CD4-positive, CD25-positive, alpha-beta regulatory T cell (primary cell): ENCODE data around the gene PDILT. TPM values are rescaled to one million over a fixed set of nuclear protein-coding genes. Genes with fewer than 3 reads are reported as not detected.
"Not testable (repeated sequence)": the region's sequence is repeated elsewhere in the genome, so short reads cannot be mapped to it uniquely, and the experiment has no call there.

Experiments
- ATAC-seq, 2 donors: fragments of 150-1000 bp; cut with Tn5 transposase; one replicate each; pipeline ENCODE4 v1.10.0; 2021; ENCODE audit warnings: low read depth in 2 of 2, moderate number of reproducible peaks in 2 of 2, moderate library complexity in 1 of 2
- DNase-seq, 3 donors: peaks; one replicate each; pipeline versions ENCODE4 v3.0.0 to v3.0.0-alpha.2; 2012 to 2022; ENCODE audit warnings: mixed read lengths in 1 of 3
- H3K27ac ChIP-seq: one replicate; pipeline ENCODE4 v1.7.0; 2013; ENCODE audit warnings: mild to moderate bottlenecking, low read length; ENCODE audit not compliant: insufficient read depth, poor library complexity, severe bottlenecking
- H3K27me3 ChIP-seq: one replicate; pipeline ENCODE4 v1.7.0; 2013; ENCODE audit warnings: low read length; ENCODE audit not compliant: control insufficient read depth, insufficient read depth
- H3K36me3 ChIP-seq: one replicate; pipeline ENCODE4 v1.7.0; 2013; ENCODE audit warnings: mild to moderate bottlenecking, low read length, moderate library complexity; ENCODE audit not compliant: control insufficient read depth, insufficient read depth
- H3K4me1 ChIP-seq: 2 replicates; pipeline ENCODE4 v1.7.0; 2013; ENCODE audit warnings: mild to moderate bottlenecking, low read length; ENCODE audit not compliant: insufficient read depth, control insufficient read depth, poor library complexity, severe bottlenecking
- H3K4me3 ChIP-seq: one replicate; pipeline ENCODE4 v1.7.0; 2013; ENCODE audit warnings: low read depth, mild to moderate bottlenecking, low read length, moderate library complexity
- H3K9me3 ChIP-seq, 2 experiments: 1 replicate in 1 of 2; 2 replicates in 1 of 2; pipeline ENCODE4 v1.7.0; 2013; ENCODE audit warnings: low read length in 2 of 2, mild to moderate bottlenecking in 1 of 2, moderate library complexity in 1 of 2; ENCODE audit not compliant: control insufficient read depth in 2 of 2
- H3K27ac Mint-ChIP-seq, 3 donors: one replicate each; pipeline ENCODE4 v1.8.0; 2020 to 2022; ENCODE audit warnings: mild to moderate bottlenecking in 3 of 3, mixed read lengths in 3 of 3, moderate library complexity in 2 of 3
- H3K27me3 Mint-ChIP-seq: one replicate; pipeline ENCODE4 v1.8.0; 2022; ENCODE audit warnings: mild to moderate bottlenecking, mixed read lengths
- H3K36me3 Mint-ChIP-seq: one replicate; pipeline ENCODE4 v1.8.0; 2020; ENCODE audit warnings: mixed read lengths
- H3K4me1 Mint-ChIP-seq, 4 donors: one replicate each; pipeline ENCODE4 v1.8.0; 2020 to 2022; ENCODE audit warnings: mixed read lengths in 4 of 4, mild to moderate bottlenecking in 1 of 4
- H3K4me3 Mint-ChIP-seq, 4 donors: one replicate each; pipeline ENCODE4 v1.8.0; 2020 to 2022; ENCODE audit warnings: mild to moderate bottlenecking in 4 of 4, mixed read lengths in 4 of 4, moderate library complexity in 3 of 4
- H3K9me3 Mint-ChIP-seq, 7 donors: one replicate each; pipeline ENCODE4 v1.8.0; 2020 to 2022; ENCODE audit warnings: mixed read lengths in 7 of 7, mild to moderate bottlenecking in 3 of 7, moderate library complexity in 2 of 7
- polyA plus RNA-seq, 4 donors: library from polyadenylated mRNA; unstranded; fragments of 300-500 nt; fragmentation: Illumina TruSeq; gene quantifications; one replicate each; pipeline ENCODE4 v1.2.3, GENCODE V29; 2021
- total RNA-seq: library from RNA; stranded (reverse); gene quantifications from one replicate; pipeline ENCODE4 v1.2.3, GENCODE V29; 2022

The PDILT gene
- total and polyA plus RNA-seq, 5 donors from 2014 or later: not detected

- H3K4me1 ChIP-seq: no peaks in the 10 kb centered on the region
- Mint-ChIP-seq H3K27me3 (peaks cover 4% of the 10 kb centered on the region), H3K4me3 (no peak overlapping the region), H3K36me3 (no peaks in the 10 kb centered on the region), H3K4me1 (no peaks in the 10 kb centered on the region), H3K27ac (no peak overlapping the region), H3K9me3 (peaks cover 0 to 5% (median 0%) of the 10 kb centered on the region in 7 donors)
- no peaks in the 10 kb centered on the region for H3K9me3 ChIP-seq
- no peak overlapping the region for H3K4me3 ChIP-seq
- H3K36me3 ChIP-seq: no peaks in the 10 kb centered on the region
- ATAC-seq: no peak
- H3K27me3 ChIP-seq: no peaks in the 10 kb centered on the region
- no peak for DNase-seq
- H3K27ac ChIP-seq: no peak overlapping the region
Observed at GRCh38 chr16:20318006-20318405, 86.5 kb downstream of the PDILT start.

GRCh38 chr16:20317117-20317516 lies 87.4 kb downstream of the PDILT start:
- no peaks in the 10 kb centered on the region for H3K4me1 ChIP-seq
- Mint-ChIP-seq H3K36me3 (no peaks in the 10 kb centered on the region), H3K9me3 (peaks cover 0 to 5% (median 0%) of the 10 kb centered on the region in 7 donors), H3K27ac (no peak overlapping the region), H3K4me1 (no peaks in the 10 kb centered on the region), H3K27me3 (peaks cover 4% of the 10 kb centered on the region), H3K4me3 (no peak overlapping the region)
- no peaks in the 10 kb centered on the region for H3K9me3 ChIP-seq
- no peaks in the 10 kb centered on the region for H3K27me3 ChIP-seq
- no peak for DNase-seq
- ATAC-seq: no peak
- H3K36me3 ChIP-seq: no peaks in the 10 kb centered on the region
- H3K4me3 ChIP-seq: no peak overlapping the region
- H3K27ac ChIP-seq: no peak overlapping the region

- no peak overlapping the region for H3K4me3 ChIP-seq
- no peak for DNase-seq
- no peaks in the 10 kb centered on the region for H3K9me3 ChIP-seq
- peaks cover 0 to 5% (median 0%) of the 10 kb centered on the region in 7 donors for H3K9me3 Mint-ChIP-seq
- H3K27me3 ChIP-seq: no peaks in the 10 kb centered on the region
- H3K36me3 Mint-ChIP-seq: no peaks in the 10 kb centered on the region
- no peaks in the 10 kb centered on the region for H3K4me1 Mint-ChIP-seq
- H3K27me3 Mint-ChIP-seq: peaks cover 4% of the 10 kb centered on the region
- no peak overlapping the region for H3K27ac ChIP-seq
- ATAC-seq: no peak
- no peaks in the 10 kb centered on the region for H3K36me3 ChIP-seq
- H3K27ac Mint-ChIP-seq: no peak overlapping the region
- no peak overlapping the region for H3K4me3 Mint-ChIP-seq
- H3K4me1 ChIP-seq: no peaks in the 10 kb centered on the region
Observed at GRCh38 chr16:20316715-20317114, 87.8 kb downstream of the PDILT start.

GRCh38 chr16:20315764-20316163 lies 88.8 kb downstream of the PDILT start:
- H3K4me1 ChIP-seq: no peaks in the 10 kb centered on the region
- Mint-ChIP-seq H3K9me3 (peaks cover 0 to 5% (median 2%) of the 10 kb centered on the region in 7 donors), H3K27ac (no peak overlapping the region), H3K4me1 (no peaks in the 10 kb centered on the region), H3K27me3 (peaks cover 4% of the 10 kb centered on the region), H3K36me3 (no peaks in the 10 kb centered on the region), H3K4me3 (no peak overlapping the region)
- H3K27me3 ChIP-seq: no peaks in the 10 kb centered on the region
- DNase-seq: no peak
- H3K27ac ChIP-seq: no peak overlapping the region
- H3K36me3 ChIP-seq: no peaks in the 10 kb centered on the region
- no peak overlapping the region for H3K4me3 ChIP-seq
- ATAC-seq: no peak
- H3K9me3 ChIP-seq: no peaks in the 10 kb centered on the region

- Mint-ChIP-seq H3K4me3 (no peak overlapping the region), H3K36me3 (no peaks in the 10 kb centered on the region), H3K9me3 (peaks cover 0 to 5% (median 2%) of the 10 kb centered on the region in 7 donors), H3K27ac (no peak overlapping the region), H3K27me3 (peaks cover 4% of the 10 kb centered on the region), H3K4me1 (no peaks in the 10 kb centered on the region)
- ATAC-seq (no peak), DNase-seq (no peak)
- Histone ChIP-seq H3K4me1 (no peaks in the 10 kb centered on the region), H3K36me3 (no peaks in the 10 kb centered on the region), H3K9me3 (no peaks in the 10 kb centered on the region), H3K27me3 (no peaks in the 10 kb centered on the region), H3K4me3 (no peak overlapping the region), H3K27ac (no peak overlapping the region)
Observed at GRCh38 chr16:20314575-20314974, 90.0 kb downstream of the PDILT start.

GRCh38 chr16:20313741-20314140 lies 90.8 kb downstream of the PDILT start:
- peaks cover 4% of the 10 kb centered on the region for H3K27me3 Mint-ChIP-seq
- no peaks in the 10 kb centered on the region for H3K27me3 ChIP-seq

GRCh38 chr16:20312536-20313095 lies 91.9 kb downstream of the PDILT start:
- H3K9me3 ChIP-seq, H3K4me1 ChIP-seq, H3K36me3 ChIP-seq, H3K27me3 ChIP-seq, H3K27ac Mint-ChIP-seq, H3K27ac ChIP-seq, H3K9me3 Mint-ChIP-seq, DNase-seq, H3K4me1 Mint-ChIP-seq, H3K36me3 Mint-ChIP-seq, H3K4me3 ChIP-seq, H3K4me3 Mint-ChIP-seq, ATAC-seq, H3K27me3 Mint-ChIP-seq: not testable (repeated sequence)

More at GRCh38 chr16:20313741-20314140, 90.8 kb downstream of the PDILT start:
- Mint-ChIP-seq H3K36me3 (no peaks in the 10 kb centered on the region), H3K9me3 (peaks cover 0 to 5% (median 0%) of the 10 kb centered on the region in 7 donors), H3K4me3 (no peak overlapping the region), H3K27ac (no peak overlapping the region), H3K4me1 (no peaks in the 10 kb centered on the region)
- no peaks in the 10 kb centered on the region for H3K36me3 ChIP-seq
- no peak overlapping the region for H3K4me3 ChIP-seq
- H3K9me3 ChIP-seq: no peaks in the 10 kb centered on the region
- DNase-seq: no peak
- H3K4me1 ChIP-seq: no peaks in the 10 kb centered on the region
- ATAC-seq: no peak
- H3K27ac ChIP-seq: no peak overlapping the region

GRCh38 chr16:20311548-20311947 lies 93.0 kb downstream of the PDILT start:
- Histone ChIP-seq H3K36me3 (no peaks in the 10 kb centered on the region), H3K27me3 (no peaks in the 10 kb centered on the region), H3K4me3 (no peak overlapping the region), H3K4me1 (no peaks in the 10 kb centered on the region), H3K27ac (no peak overlapping the region), H3K9me3 (no peaks in the 10 kb centered on the region)
- Mint-ChIP-seq H3K27ac (no peak overlapping the region), H3K4me3 (no peak overlapping the region), H3K4me1 (no peaks in the 10 kb centered on the region), H3K9me3 (peaks cover 0 to 5% (median 0%) of the 10 kb centered on the region in 7 donors), H3K27me3 (peaks cover 2% of the 10 kb centered on the region), H3K36me3 (no peaks in the 10 kb centered on the region)
- DNase-seq (no peak), ATAC-seq (no peak)
